Neural progenitor cell (in vitro differentiated cells): Measurements from ENCODE around the gene KATNIP. TPM values are rescaled to one million over a fixed set of nuclear protein-coding genes. Genes with fewer than 3 reads are reported as not detected.

Source experiments
- DNase-seq: peaks from one replicate; pipeline ENCODE4 v3.0.0-alpha.2; 2016; ENCODE audit warnings: low spot score
- H2AFZ ChIP-seq: fragments of 200-600 bp; sonication (generic); replicated peaks from 2 replicates; pipeline ENCODE4 v1.6.1; 2016; ENCODE audit warnings: antibody characterized with exemption
- H3F3A ChIP-seq: fragments of 200-600 bp; sonication (generic); 2 replicates; pipeline ENCODE4 v1.6.1; 2016; ENCODE audit warnings: antibody characterized with exemption, low read depth
- H3K27ac ChIP-seq: fragments of 200-600 bp; sonication (generic); 2 replicates; pipeline ENCODE4 v1.5.1; 2016; ENCODE audit warnings: mild to moderate bottlenecking
- H3K27me3 ChIP-seq: fragments of 200-600 bp; sonication (generic); 2 replicates; pipeline ENCODE4 v1.6.1; 2016; ENCODE audit warnings: mild to moderate bottlenecking, moderate library complexity
- H3K36me3 ChIP-seq: fragments of 200-600 bp; sonication (generic); 2 replicates; pipeline ENCODE4 v1.5.1; 2016
- H3K4me1 ChIP-seq: fragments of 200-600 bp; sonication (generic); 2 replicates; pipeline ENCODE4 v1.6.1; 2016; ENCODE audit warnings: mixed run types
- H3K4me2 ChIP-seq: fragments of 200-600 bp; sonication (generic); 2 replicates; pipeline ENCODE4 v1.6.1; 2016
- H3K4me3 ChIP-seq: fragments of 200-600 bp; sonication (generic); 2 replicates; pipeline ENCODE4 v1.5.1; 2016
- H3K79me2 ChIP-seq: fragments of 200-600 bp; sonication (generic); 2 replicates; pipeline ENCODE4 v1.6.1; 2016; ENCODE audit warnings: low read depth
- H3K9ac ChIP-seq: fragments of 200-600 bp; sonication (generic); 2 replicates; pipeline ENCODE4 v1.6.1; 2016
- H3K9me3 ChIP-seq: fragments of 200-600 bp; sonication (generic); 2 replicates; pipeline ENCODE4 v1.5.1; 2016; ENCODE audit warnings: low read depth
- H4K20me1 ChIP-seq: fragments of 200-600 bp; sonication (generic); 2 replicates; pipeline ENCODE4 v1.6.1; 2016; ENCODE audit warnings: low read depth
- H3K27ac Mint-ChIP-seq: 3 replicates; pipeline ENCODE4 v1.8.0; 2021; ENCODE audit warnings: mixed read lengths
- H3K27me3 Mint-ChIP-seq: 2 replicates; pipeline ENCODE4 v1.8.0; 2022; ENCODE audit warnings: low read depth, mild to moderate bottlenecking, inconsistent platforms, moderate library complexity, mixed read lengths; ENCODE audit not compliant: insufficient read depth
- H3K36me3 Mint-ChIP-seq: 3 replicates; pipeline ENCODE4 v1.8.0; 2021; ENCODE audit warnings: mixed read lengths
- H3K4me1 Mint-ChIP-seq: 3 replicates; pipeline ENCODE4 v1.8.0; 2021; ENCODE audit warnings: mixed read lengths
- H3K4me3 Mint-ChIP-seq: 3 replicates; pipeline ENCODE4 v1.8.0; 2021; ENCODE audit warnings: mild to moderate bottlenecking, moderate library complexity, mixed read lengths
- H3K9me3 Mint-ChIP-seq: 3 replicates; pipeline ENCODE4 v1.8.0; 2020; ENCODE audit warnings: mixed read lengths
- EZH2 ChIP-seq: fragments of 200-600 bp; sonication (generic); IDR thresholded peaks from 2 replicates; pipeline ENCODE4 v1.6.1; 2017; ENCODE audit warnings: antibody characterized with exemption, mild to moderate bottlenecking, moderate library complexity
- EZH2phosphoT487 ChIP-seq: fragments of 200-600 bp; sonication (generic); IDR thresholded peaks from 2 replicates; pipeline ENCODE4 v1.6.1; 2017; ENCODE audit warnings: antibody characterized with exemption
- total RNA-seq: library from RNA; depleted of rRNA; stranded (reverse); fragments of >200 nt; gene quantifications from 2 replicates; pipeline ENCODE4 v1.2.3, GENCODE V29; 2015; ENCODE audit warnings: low replicate concordance
- TF ChIP-seq, protein P1 (sequence below): fragments of 200-600 bp; sonication (generic); IDR thresholded peaks from 2 replicates; pipeline ENCODE4 v1.5.1; 2017; ENCODE audit warnings: antibody characterized with exemption, mild to moderate bottlenecking

Gene KATNIP
- total RNA-seq, 1 donor from 2014 or later: 10.0 TPM

GRCh38 chr16:27583634-27584033, 33.7 kb downstream of the KATNIP start:
- H3K4me1 ChIP-seq: peaks cover 11% of the 10 kb centered on the region
- no peaks in the 10 kb centered on the region for H3K36me3 ChIP-seq
- Mint-ChIP-seq H3K36me3 (peaks cover 12% of the 10 kb centered on the region), H3K27me3 (peaks cover 2% of the 10 kb centered on the region), H3K4me1 (peaks cover 20% of the 10 kb centered on the region), H3K27ac (no peak overlapping the region), H3K4me3 (no peak overlapping the region), H3K9me3 (no peaks in the 10 kb centered on the region)
- H2AFZ ChIP-seq: no peak overlapping the region
- H3K4me2 ChIP-seq: no peak overlapping the region
- H3F3A ChIP-seq: no peaks in the 10 kb centered on the region
- H3K79me2 ChIP-seq: no peaks in the 10 kb centered on the region
- no peak overlapping the region for H3K9ac ChIP-seq
- no peak overlapping the region for H3K4me3 ChIP-seq
- H3K27ac ChIP-seq: no peak overlapping the region
- no peak for DNase-seq
- no peaks in the 10 kb centered on the region for H3K27me3 ChIP-seq
- TF ChIP-seq, protein P1, sequence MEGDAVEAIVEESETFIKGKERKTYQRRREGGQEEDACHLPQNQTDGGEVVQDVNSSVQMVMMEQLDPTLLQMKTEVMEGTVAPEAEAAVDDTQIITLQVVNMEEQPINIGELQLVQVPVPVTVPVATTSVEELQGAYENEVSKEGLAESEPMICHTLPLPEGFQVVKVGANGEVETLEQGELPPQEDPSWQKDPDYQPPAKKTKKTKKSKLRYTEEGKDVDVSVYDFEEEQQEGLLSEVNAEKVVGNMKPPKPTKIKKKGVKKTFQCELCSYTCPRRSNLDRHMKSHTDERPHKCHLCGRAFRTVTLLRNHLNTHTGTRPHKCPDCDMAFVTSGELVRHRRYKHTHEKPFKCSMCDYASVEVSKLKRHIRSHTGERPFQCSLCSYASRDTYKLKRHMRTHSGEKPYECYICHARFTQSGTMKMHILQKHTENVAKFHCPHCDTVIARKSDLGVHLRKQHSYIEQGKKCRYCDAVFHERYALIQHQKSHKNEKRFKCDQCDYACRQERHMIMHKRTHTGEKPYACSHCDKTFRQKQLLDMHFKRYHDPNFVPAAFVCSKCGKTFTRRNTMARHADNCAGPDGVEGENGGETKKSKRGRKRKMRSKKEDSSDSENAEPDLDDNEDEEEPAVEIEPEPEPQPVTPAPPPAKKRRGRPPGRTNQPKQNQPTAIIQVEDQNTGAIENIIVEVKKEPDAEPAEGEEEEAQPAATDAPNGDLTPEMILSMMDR: no peak
- no peak for TF ChIP-seq EZH2phosphoT487
- no peak for TF ChIP-seq EZH2
- no peaks in the 10 kb centered on the region for H3K9me3 ChIP-seq
- H4K20me1 ChIP-seq: peaks cover 10% of the 10 kb centered on the region

DNA sequence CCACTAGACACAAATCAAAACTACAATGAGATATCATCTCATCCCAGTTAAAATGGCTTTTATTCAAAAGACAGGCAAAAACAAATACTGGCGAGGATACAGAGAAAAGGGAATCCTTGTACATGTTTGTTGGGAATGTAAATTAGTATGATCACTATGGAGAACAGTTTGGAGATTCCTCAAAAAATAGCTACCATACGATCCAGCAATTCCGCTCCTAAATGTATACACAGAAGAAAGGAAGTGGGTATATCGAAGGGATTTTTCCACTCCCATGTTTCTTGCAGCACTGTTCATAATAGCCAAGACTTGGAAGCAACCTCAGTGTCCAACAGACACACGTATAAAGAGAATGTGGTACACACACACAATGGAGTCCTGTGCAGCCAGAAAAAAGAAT, 35.3 kb downstream of the KATNIP start:
- Histone ChIP-seq H3K4me2 (no peak overlapping the region), H3K27ac (no peak overlapping the region), H2AFZ (no peak overlapping the region), H3K27me3 (no peaks in the 10 kb centered on the region), H3K4me1 (peaks cover 11% of the 10 kb centered on the region), H3F3A (no peaks in the 10 kb centered on the region), H3K4me3 (no peak overlapping the region), H3K9ac (no peak overlapping the region), H3K9me3 (no peaks in the 10 kb centered on the region), H3K36me3 (no peaks in the 10 kb centered on the region), H4K20me1 (peaks cover 8% of the 10 kb centered on the region), H3K79me2 (no peaks in the 10 kb centered on the region)
- Mint-ChIP-seq H3K27ac (no peak overlapping the region), H3K4me1 (peaks cover 10% of the 10 kb centered on the region), H3K36me3 (peaks cover 12% of the 10 kb centered on the region), H3K27me3 (peaks cover 2% of the 10 kb centered on the region), H3K4me3 (no peak overlapping the region), H3K9me3 (peaks cover 2% of the 10 kb centered on the region)
- no peak for TF ChIP-seq EZH2
- TF ChIP-seq, protein P1: no peak
- no peak for TF ChIP-seq EZH2phosphoT487
- DNase-seq: no peak

GRCh38 chr16:27586711-27587110, 36.8 kb downstream of the KATNIP start:
- Histone ChIP-seq H4K20me1 (peaks cover 5% of the 10 kb centered on the region), H3F3A (no peaks in the 10 kb centered on the region), H3K27me3 (no peaks in the 10 kb centered on the region), H3K9ac (no peak overlapping the region), H3K4me1 (peaks cover 11% of the 10 kb centered on the region), H3K36me3 (no peaks in the 10 kb centered on the region), H2AFZ (no peak overlapping the region), H3K4me2 (no peak overlapping the region), H3K4me3 (no peak overlapping the region), H3K79me2 (no peaks in the 10 kb centered on the region), H3K9me3 (no peaks in the 10 kb centered on the region), H3K27ac (no peak overlapping the region)
- Mint-ChIP-seq H3K4me1 (peaks cover 10% of the 10 kb centered on the region), H3K36me3 (peaks cover 15% of the 10 kb centered on the region), H3K27ac (no peak overlapping the region), H3K9me3 (peaks cover 2% of the 10 kb centered on the region), H3K4me3 (no peak overlapping the region), H3K27me3 (peaks cover 2% of the 10 kb centered on the region)
- TF ChIP-seq EZH2 (no peak), EZH2phosphoT487 (no peak)
- TF ChIP-seq, protein P1: no peak
- no peak for DNase-seq
